Smooth muscle cell (in vitro differentiated cells): ENCODE measurements around the gene REEP5. TPM values are rescaled to one million over a fixed set of nuclear protein-coding genes. Genes with fewer than 3 reads are reported as not detected.
"Not testable (repeated sequence)": the region's sequence is repeated elsewhere in the genome, so short reads cannot be mapped to it uniquely, and the experiment has no call there.

Source experiments
- DNase-seq: peaks from one replicate; lab custom pipeline; 2025; ENCODE audit not compliant: unreplicated experiment; lab: John Stamatoyannopoulos, UW
- H2AFZ ChIP-seq: fragments of 200-600 bp; sonication (generic); 2 replicates; pipeline ENCODE4 v1.6.0; 2016; ENCODE audit warnings: antibody characterized with exemption, low read depth, mild to moderate bottlenecking
- H3F3A ChIP-seq: fragments of 200-600 bp; sonication (generic); 2 replicates; pipeline ENCODE4 v1.6.0; 2017; ENCODE audit warnings: antibody characterized with exemption, low read depth
- H3K27ac ChIP-seq: fragments of 200-600 bp; sonication (generic); 2 replicates; pipeline ENCODE4 v1.5.1; 2016; ENCODE audit warnings: low read depth, mild to moderate bottlenecking
- H3K27me3 ChIP-seq: fragments of 200-600 bp; sonication (generic); 2 replicates; pipeline ENCODE4 v1.6.1; 2016; ENCODE audit warnings: low read depth, mild to moderate bottlenecking
- H3K36me3 ChIP-seq: fragments of 200-600 bp; sonication (generic); 2 replicates; pipeline ENCODE4 v1.5.1; 2016; ENCODE audit warnings: low read depth
- H3K4me1 ChIP-seq: fragments of 200-600 bp; sonication (generic); 2 replicates; pipeline ENCODE4 v1.5.1; 2016; ENCODE audit warnings: low read depth
- H3K4me2 ChIP-seq: fragments of 200-600 bp; sonication (generic); 2 replicates; pipeline ENCODE4 v1.6.0; 2016; ENCODE audit warnings: mild to moderate bottlenecking
- H3K4me3 ChIP-seq: fragments of 200-600 bp; sonication (generic); 2 replicates; pipeline ENCODE4 v1.5.1; 2016; ENCODE audit warnings: mild to moderate bottlenecking
- H3K79me2 ChIP-seq: fragments of 200-600 bp; sonication (generic); 2 replicates; pipeline ENCODE4 v1.6.0; 2016; ENCODE audit warnings: low read depth, mild to moderate bottlenecking
- H3K9ac ChIP-seq: fragments of 200-600 bp; sonication (generic); 2 replicates; pipeline ENCODE4 v1.6.0; 2016; ENCODE audit warnings: low read depth
- H3K9me3 ChIP-seq: fragments of 200-600 bp; sonication (generic); replicated peaks from 2 replicates; pipeline ENCODE4 v1.5.1; 2016; ENCODE audit warnings: low read depth
- H4K20me1 ChIP-seq: fragments of 200-600 bp; sonication (generic); 2 replicates; pipeline ENCODE4 v1.6.0; 2016; ENCODE audit warnings: low read depth
- WGBS: methylation state at CpG from one replicate; pipeline ENCODE4 v1.1.7; 2016; ENCODE audit warnings: low lambda C conversion rate; 5-methylcytosine and 5-hydroxymethylcytosine counted together
- polyA plus RNA-seq: library from polyadenylated mRNA; unstranded; fragments of >200 nt; fragmentation: Nextera tagmentation; extraction: Ambion mirVana; gene quantifications from 2 replicates; pipeline ENCODE4 v1.2.1, GENCODE V29; 2016
- total RNA-seq: library from RNA; depleted of rRNA; stranded (reverse); fragments of >200 nt; gene quantifications from 2 replicates; pipeline ENCODE4 v1.2.3, GENCODE V29; 2014
- TF ChIP-seq, protein P1 (sequence below): fragments of 200-600 bp; sonication (generic); IDR thresholded peaks from 2 replicates; pipeline ENCODE4 v1.5.1; 2017; ENCODE audit warnings: borderline replicate concordance, mild to moderate bottlenecking, antibody characterized with exemption; ENCODE audit not compliant: insufficient read depth, poor library complexity, severe bottlenecking

The REEP5 gene
- total and polyA plus RNA-seq, 2 experiments from 2014 or later = 59.0 to 178 TPM

DNA sequence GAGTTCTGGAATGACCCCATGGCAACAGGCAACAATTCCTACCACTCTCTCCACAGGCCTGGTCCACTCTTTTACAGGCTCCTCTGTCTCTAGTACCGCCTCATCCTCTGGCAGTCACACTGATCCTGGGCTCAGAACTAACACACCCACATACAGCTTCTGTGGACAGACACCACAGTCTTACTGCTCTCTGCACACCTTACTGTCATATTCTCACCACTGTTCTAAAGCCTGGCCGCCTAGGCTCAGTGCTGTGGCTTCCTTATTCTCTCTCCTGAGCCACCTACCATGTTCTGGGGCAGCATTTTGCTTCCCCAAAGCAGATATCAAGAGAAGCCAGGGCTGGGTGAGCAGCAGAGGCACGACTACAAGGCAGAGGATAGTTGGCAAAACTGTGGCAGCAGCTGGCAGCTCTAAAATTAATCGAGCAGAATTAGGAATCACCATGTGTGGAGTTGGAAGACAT, 14.8 kb downstream of the REEP5 start:
- Histone ChIP-seq H3K36me3 (peaks cover 4% of the 10 kb centered on the region), H3K27ac (no peak overlapping the region)

DNA sequence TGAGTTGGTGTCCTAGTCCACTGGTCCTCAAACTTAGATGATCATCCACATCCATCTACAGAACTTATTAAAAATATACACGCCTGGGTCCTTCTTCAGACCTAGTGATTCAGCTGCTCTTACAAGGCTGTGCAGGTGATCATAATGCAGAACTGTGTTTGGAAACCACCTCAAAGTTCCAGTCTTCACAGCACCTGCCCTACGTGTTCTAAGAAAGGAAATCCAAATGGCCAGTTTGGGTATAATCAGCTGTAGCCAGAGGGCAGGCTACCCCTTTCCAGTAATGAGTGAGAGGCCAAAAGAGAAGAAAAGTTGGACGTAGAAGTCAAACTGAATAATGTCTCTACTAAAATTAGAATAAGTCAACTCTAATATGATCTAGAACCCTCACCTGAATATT, 15.4 kb downstream of the REEP5 start:
- Histone ChIP-seq H3K27ac (no peak overlapping the region), H3K79me2 (peaks cover 68% of the 10 kb centered on the region), H3K36me3 (peaks cover 4% of the 10 kb centered on the region), H2AFZ (no peak overlapping the region), H3K4me2 (no peak overlapping the region), H3K9me3 (no peaks in the 10 kb centered on the region), H3F3A (no peaks in the 10 kb centered on the region), H4K20me1 (peaks cover 89% of the 10 kb centered on the region), H3K9ac (no peak overlapping the region), H3K4me3 (no peak overlapping the region), H3K27me3 (no peaks in the 10 kb centered on the region), H3K4me1 (no peaks in the 10 kb centered on the region)
- 98% methylated on average over 3 of the region's 3 CpGs for WGBS
- TF ChIP-seq, protein P1, sequence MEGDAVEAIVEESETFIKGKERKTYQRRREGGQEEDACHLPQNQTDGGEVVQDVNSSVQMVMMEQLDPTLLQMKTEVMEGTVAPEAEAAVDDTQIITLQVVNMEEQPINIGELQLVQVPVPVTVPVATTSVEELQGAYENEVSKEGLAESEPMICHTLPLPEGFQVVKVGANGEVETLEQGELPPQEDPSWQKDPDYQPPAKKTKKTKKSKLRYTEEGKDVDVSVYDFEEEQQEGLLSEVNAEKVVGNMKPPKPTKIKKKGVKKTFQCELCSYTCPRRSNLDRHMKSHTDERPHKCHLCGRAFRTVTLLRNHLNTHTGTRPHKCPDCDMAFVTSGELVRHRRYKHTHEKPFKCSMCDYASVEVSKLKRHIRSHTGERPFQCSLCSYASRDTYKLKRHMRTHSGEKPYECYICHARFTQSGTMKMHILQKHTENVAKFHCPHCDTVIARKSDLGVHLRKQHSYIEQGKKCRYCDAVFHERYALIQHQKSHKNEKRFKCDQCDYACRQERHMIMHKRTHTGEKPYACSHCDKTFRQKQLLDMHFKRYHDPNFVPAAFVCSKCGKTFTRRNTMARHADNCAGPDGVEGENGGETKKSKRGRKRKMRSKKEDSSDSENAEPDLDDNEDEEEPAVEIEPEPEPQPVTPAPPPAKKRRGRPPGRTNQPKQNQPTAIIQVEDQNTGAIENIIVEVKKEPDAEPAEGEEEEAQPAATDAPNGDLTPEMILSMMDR = no peak
- no peak for DNase-seq

More for the DNA sequence above, 14.8 kb downstream of the REEP5 start:
- no peaks in the 10 kb centered on the region for H3K9me3 ChIP-seq
- no peak overlapping the region for H3K4me2 ChIP-seq
- 97% methylated on average over 4 of the region's 4 CpGs for WGBS
- H3K9ac ChIP-seq = no peak overlapping the region
- H3K27me3 ChIP-seq = no peaks in the 10 kb centered on the region
- H4K20me1 ChIP-seq = peaks cover 91% of the 10 kb centered on the region
- H3K4me3 ChIP-seq = no peak overlapping the region
- H3K79me2 ChIP-seq = peaks cover 72% of the 10 kb centered on the region
- no peaks in the 10 kb centered on the region for H3K4me1 ChIP-seq
- H3F3A ChIP-seq = no peaks in the 10 kb centered on the region
- H2AFZ ChIP-seq = no peak overlapping the region
- DNase-seq = no peak
- TF ChIP-seq, protein P1 = no peak

DNA sequence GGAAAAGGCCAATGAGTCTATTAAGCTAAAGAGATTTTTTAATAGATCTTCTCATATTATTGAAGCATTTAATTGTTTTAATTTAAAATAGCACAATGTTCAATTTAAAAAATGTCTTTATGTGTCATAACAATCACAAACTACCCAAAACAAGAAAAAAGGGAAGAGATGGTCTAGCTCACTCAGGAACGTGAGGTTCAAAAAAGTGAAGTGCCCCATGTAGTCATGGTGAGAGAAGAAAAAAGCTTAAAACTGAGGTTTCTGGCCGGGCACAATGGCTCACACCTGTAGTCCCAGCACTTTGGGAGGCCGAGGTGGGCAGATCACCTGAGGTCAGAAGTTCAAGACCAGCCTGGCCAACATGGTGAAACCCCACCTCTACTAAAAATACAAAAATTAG, 17.0 kb downstream of the REEP5 start:
- H3K27ac ChIP-seq, H3K9ac ChIP-seq, H3K4me2 ChIP-seq, H3K9me3 ChIP-seq, H3K4me3 ChIP-seq, H2AFZ ChIP-seq, H3K27me3 ChIP-seq, DNase-seq, H3F3A ChIP-seq, H3K4me1 ChIP-seq: not testable (repeated sequence)
- H3K36me3 ChIP-seq = peaks cover 17% of the 10 kb centered on the region
- H4K20me1 ChIP-seq = peaks cover 80% of the 10 kb centered on the region
- 98% methylated on average over 3 of the region's 3 CpGs for WGBS
- H3K79me2 ChIP-seq = peaks cover 64% of the 10 kb centered on the region

DNA sequence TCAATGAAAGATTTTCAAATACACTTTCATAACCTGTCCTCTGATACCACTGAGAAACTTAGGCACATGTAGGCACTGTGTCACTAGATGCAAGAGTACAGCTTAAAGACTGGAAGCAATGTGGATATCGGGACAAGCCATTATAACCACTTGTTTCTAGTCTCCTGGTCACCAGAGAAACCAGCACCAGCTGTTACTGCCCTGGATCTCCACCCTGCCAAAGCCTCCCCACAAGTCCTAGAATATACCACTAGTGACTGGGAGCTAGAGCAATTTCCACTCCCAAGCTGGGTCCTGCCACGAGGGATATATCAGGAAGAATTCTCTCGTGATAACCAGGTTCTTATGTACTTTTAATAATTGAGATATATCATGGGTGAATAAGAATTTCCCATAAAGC, 19.5 kb downstream of the REEP5 start:
- no peaks in the 10 kb centered on the region for H3K9me3 ChIP-seq
- no peak for DNase-seq
- H3K79me2 ChIP-seq = peaks cover 46% of the 10 kb centered on the region
- no peak overlapping the region for H2AFZ ChIP-seq
- H3K4me2 ChIP-seq = no peak overlapping the region
- H3K36me3 ChIP-seq = peaks cover 24% of the 10 kb centered on the region
- no peaks in the 10 kb centered on the region for H3K27me3 ChIP-seq
- no peak overlapping the region for H3K4me3 ChIP-seq
- H4K20me1 ChIP-seq = peaks cover 80% of the 10 kb centered on the region
- no peak overlapping the region for H3K9ac ChIP-seq
- H3F3A ChIP-seq = no peaks in the 10 kb centered on the region
- WGBS = 95% methylated on average over 3 of the region's 3 CpGs
- TF ChIP-seq, protein P1 = no peak
- no peaks in the 10 kb centered on the region for H3K4me1 ChIP-seq
- H3K27ac ChIP-seq = no peak overlapping the region
